Hepatocyte (in vitro differentiated cells): ENCODE measurements around the gene ACTR5. TPM values are rescaled to one million over a fixed set of nuclear protein-coding genes. Genes with fewer than 3 reads are reported as not detected.

Source experiments
- DNase-seq: peaks from one replicate; pipeline ENCODE4 v3.0.0-alpha.2; 2016; ENCODE audit warnings: low spot score
- H2AFZ ChIP-seq: fragments of 200-600 bp; sonication (generic); 2 replicates; pipeline ENCODE4 v1.6.0; 2016; ENCODE audit warnings: antibody characterized with exemption, mild to moderate bottlenecking
- H3K27ac ChIP-seq: fragments of 200-600 bp; sonication (generic); 2 replicates; pipeline ENCODE4 v1.5.1; 2016; ENCODE audit warnings: mild to moderate bottlenecking
- H3K27me3 ChIP-seq: fragments of 200-600 bp; sonication (generic); 2 replicates; pipeline ENCODE4 v1.6.1; 2016
- H3K36me3 ChIP-seq: fragments of 200-600 bp; sonication (generic); replicated peaks from 2 replicates; pipeline ENCODE4 v1.5.1; 2016; ENCODE audit warnings: low read depth; ENCODE audit not compliant: insufficient read depth
- H3K4me1 ChIP-seq: fragments of 200-600 bp; sonication (generic); 2 replicates; pipeline ENCODE4 v1.5.1; 2016; ENCODE audit warnings: mild to moderate bottlenecking, moderate library complexity; ENCODE audit not compliant: insufficient read depth
- H3K4me2 ChIP-seq: fragments of 200-600 bp; sonication (generic); 2 replicates; pipeline ENCODE4 v1.6.0; 2016
- H3K4me3 ChIP-seq: fragments of 200-600 bp; sonication (generic); 2 replicates; pipeline ENCODE4 v1.5.1; 2016; ENCODE audit warnings: mild to moderate bottlenecking
- H3K79me2 ChIP-seq: fragments of 200-600 bp; sonication (generic); 2 replicates; pipeline ENCODE4 v1.6.0; 2017; ENCODE audit warnings: mild to moderate bottlenecking
- H3K9me2 ChIP-seq: fragments of 200-600 bp; sonication (generic); replicated peaks from 2 replicates; pipeline ENCODE4 v1.6.0; 2017; ENCODE audit warnings: mild to moderate bottlenecking; ENCODE audit not compliant: insufficient read depth
- H3K9me3 ChIP-seq: fragments of 200-600 bp; sonication (generic); 2 replicates; pipeline ENCODE4 v1.5.1; 2016; ENCODE audit warnings: low read depth, mild to moderate bottlenecking
- H4K20me1 ChIP-seq: fragments of 200-600 bp; sonication (generic); 2 replicates; pipeline ENCODE4 v1.6.0; 2016; ENCODE audit warnings: mild to moderate bottlenecking; ENCODE audit not compliant: insufficient read depth, poor library complexity, severe bottlenecking
- EZH2 ChIP-seq: fragments of 200-600 bp; sonication (generic); IDR thresholded peaks from 2 replicates; pipeline ENCODE4 v1.6.1; 2016; ENCODE audit warnings: antibody characterized with exemption, mild to moderate bottlenecking, borderline replicate concordance
- EZH2phosphoT487 ChIP-seq: fragments of 200-600 bp; sonication (generic); IDR thresholded peaks from one replicate; pipeline ENCODE4 v1.6.1; 2018; ENCODE audit warnings: antibody characterized with exemption, mild to moderate bottlenecking, low read depth, moderate library complexity; ENCODE audit not compliant: unreplicated experiment, severe bottlenecking
- WGBS: methylation state at CpG from one replicate; pipeline ENCODE4 v1.1.6; 2016; ENCODE audit warnings: low lambda C conversion rate; ENCODE audit errors: missing lambda C conversion rate; 5-methylcytosine and 5-hydroxymethylcytosine counted together
- polyA plus RNA-seq: library from polyadenylated mRNA; unstranded; fragments of >200 nt; fragmentation: Nextera tagmentation; extraction: Ambion mirVana; gene quantifications from 2 replicates; pipeline ENCODE4 v1.2.1, GENCODE V29; 2016
- total RNA-seq: library from RNA; depleted of rRNA; stranded (reverse); fragments of >200 nt; gene quantifications from 2 replicates; pipeline ENCODE4 v1.2.3, GENCODE V29; 2014
- TF ChIP-seq, protein P1 (sequence below): fragments of 200-600 bp; sonication (generic); IDR thresholded peaks from 2 replicates; pipeline ENCODE4 v1.5.1; 2016; ENCODE audit warnings: antibody characterized with exemption, mild to moderate bottlenecking; ENCODE audit not compliant: poor library complexity

The ACTR5 gene
- total and polyA plus RNA-seq, 2 experiments from 2014 or later, result 8.5 to 10.1 TPM

DNA sequence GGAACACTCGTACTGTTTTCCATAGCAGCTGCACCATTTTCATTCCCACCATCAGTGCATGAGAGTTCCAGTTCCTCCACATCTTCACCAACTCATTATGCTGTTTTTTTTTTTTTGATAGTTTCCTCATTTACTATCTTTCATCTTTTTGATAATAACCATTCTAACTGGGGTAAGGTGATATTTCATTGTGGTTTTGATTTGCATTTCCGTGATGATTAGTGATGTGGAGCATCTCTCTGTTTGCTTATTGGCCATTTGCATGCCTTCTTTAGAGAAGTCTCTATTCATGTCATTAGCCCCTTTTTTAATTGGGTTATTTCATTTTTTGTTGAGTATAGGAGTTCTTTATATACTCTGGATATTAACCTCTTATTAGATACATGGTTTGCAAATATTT lies 25.9 kb downstream of the ACTR5 start:
- whole genome bisulfite sequencing, result 100% methylated on average over 2 of the region's 2 CpGs
- Histone ChIP-seq H4K20me1 (no peaks in the 10 kb centered on the region), H3K4me3 (no peak overlapping the region), H3K4me2 (no peak overlapping the region), H3K9me2 (no peaks in the 10 kb centered on the region), H3K79me2 (no peaks in the 10 kb centered on the region), H3K36me3 (no peaks in the 10 kb centered on the region), H3K27me3 (no peaks in the 10 kb centered on the region), H3K9me3 (no peaks in the 10 kb centered on the region), H3K4me1 (no peaks in the 10 kb centered on the region), H3K27ac (no peak overlapping the region), H2AFZ (no peak overlapping the region)
- TF ChIP-seq, protein P1, sequence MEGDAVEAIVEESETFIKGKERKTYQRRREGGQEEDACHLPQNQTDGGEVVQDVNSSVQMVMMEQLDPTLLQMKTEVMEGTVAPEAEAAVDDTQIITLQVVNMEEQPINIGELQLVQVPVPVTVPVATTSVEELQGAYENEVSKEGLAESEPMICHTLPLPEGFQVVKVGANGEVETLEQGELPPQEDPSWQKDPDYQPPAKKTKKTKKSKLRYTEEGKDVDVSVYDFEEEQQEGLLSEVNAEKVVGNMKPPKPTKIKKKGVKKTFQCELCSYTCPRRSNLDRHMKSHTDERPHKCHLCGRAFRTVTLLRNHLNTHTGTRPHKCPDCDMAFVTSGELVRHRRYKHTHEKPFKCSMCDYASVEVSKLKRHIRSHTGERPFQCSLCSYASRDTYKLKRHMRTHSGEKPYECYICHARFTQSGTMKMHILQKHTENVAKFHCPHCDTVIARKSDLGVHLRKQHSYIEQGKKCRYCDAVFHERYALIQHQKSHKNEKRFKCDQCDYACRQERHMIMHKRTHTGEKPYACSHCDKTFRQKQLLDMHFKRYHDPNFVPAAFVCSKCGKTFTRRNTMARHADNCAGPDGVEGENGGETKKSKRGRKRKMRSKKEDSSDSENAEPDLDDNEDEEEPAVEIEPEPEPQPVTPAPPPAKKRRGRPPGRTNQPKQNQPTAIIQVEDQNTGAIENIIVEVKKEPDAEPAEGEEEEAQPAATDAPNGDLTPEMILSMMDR, result no peak
- TF ChIP-seq EZH2phosphoT487 (no peak), EZH2 (no peak)
- DNase-seq, result no peak

DNA sequence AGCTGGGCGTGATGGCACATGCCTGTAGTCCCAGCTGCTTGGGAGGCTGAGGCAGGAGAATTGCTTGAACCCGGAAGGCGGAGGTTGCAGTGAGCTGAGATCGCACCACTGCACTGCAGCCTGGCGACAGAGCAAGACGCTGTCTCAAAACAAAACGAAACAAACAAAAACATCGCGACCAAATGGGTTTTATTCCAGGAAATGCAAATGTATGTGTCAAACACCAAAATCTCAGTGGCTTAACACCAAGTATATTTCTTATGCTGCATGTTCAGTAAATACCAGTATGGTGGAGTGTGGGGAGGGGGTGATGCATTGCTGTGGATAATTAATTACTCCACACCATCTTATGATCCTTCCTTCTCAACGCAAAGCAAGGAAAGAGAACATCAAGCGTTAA lies 28.1 kb downstream of the ACTR5 start:
- DNase-seq, result no peak
- Histone ChIP-seq H3K9me3 (no peaks in the 10 kb centered on the region), H3K79me2 (no peaks in the 10 kb centered on the region), H3K27me3 (no peaks in the 10 kb centered on the region), H3K27ac (no peak overlapping the region), H3K4me3 (no peak overlapping the region), H4K20me1 (no peaks in the 10 kb centered on the region), H3K4me1 (peaks cover 5% of the 10 kb centered on the region), H2AFZ (no peak overlapping the region), H3K36me3 (no peaks in the 10 kb centered on the region), H3K9me2 (no peaks in the 10 kb centered on the region), H3K4me2 (no peak overlapping the region)
- no peak for TF ChIP-seq EZH2phosphoT487
- TF ChIP-seq EZH2, result no peak
- TF ChIP-seq, protein P1, result no peak
- 97% methylated on average over 11 of the region's 11 CpGs for WGBS

DNA sequence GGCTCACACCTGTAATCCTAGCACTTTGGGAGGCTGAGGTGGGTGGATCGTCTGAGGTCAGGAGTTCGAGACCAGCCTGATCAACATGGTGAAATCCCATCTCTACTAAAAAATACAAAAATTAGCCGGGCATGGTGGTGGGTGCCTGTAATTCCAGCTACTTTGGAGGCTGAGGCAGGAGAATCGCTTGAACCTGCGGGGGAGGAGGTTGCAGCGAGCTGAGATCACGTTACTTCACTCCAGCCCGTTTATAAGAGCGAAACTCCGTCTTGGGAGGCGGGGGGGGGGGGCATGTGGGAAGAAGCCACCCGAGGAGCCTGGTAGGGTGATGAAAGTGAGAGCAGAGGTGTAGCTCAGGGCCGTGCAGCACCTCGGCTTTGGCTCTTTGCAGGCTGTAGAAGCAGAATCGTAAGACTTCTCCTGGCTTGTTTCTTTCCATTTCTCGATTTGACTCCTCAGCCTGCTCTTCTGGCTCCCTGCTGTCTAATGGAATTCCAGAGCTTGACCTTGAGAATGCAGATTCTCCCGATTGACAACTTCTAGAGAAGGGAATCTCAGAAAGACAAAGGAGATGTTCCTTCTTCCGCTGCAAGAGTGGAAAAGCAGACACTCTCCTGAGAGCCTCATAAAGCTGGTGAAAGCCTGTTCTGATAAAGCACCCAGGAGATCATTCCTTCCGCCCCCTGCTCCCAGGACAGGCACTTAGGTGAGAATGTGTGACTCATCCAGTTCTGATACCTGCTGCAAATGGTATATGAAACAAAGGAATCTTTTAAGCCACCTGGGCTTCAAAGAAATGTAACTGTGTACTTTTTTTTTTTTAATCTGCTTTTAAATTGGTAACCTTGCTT lies 31.2 kb downstream of the ACTR5 start:
- TF ChIP-seq EZH2 (no peak), EZH2phosphoT487 (no peak)
- TF ChIP-seq, protein P1, result no peak

More for the DNA sequence above, 31.2 kb downstream of the ACTR5 start:
- no peak overlapping the region for H3K4me3 ChIP-seq
- no peaks in the 10 kb centered on the region for H3K36me3 ChIP-seq
- no peaks in the 10 kb centered on the region for H3K27me3 ChIP-seq
- H3K4me2 ChIP-seq, result peak overlapping the region; percentile 62
- no peak overlapping the region for H2AFZ ChIP-seq
- no peaks in the 10 kb centered on the region for H3K9me2 ChIP-seq
- H4K20me1 ChIP-seq, result no peaks in the 10 kb centered on the region
- H3K4me1 ChIP-seq, result peaks cover 5% of the 10 kb centered on the region
- H3K79me2 ChIP-seq, result no peaks in the 10 kb centered on the region
- WGBS, result 39% methylated on average over 12 of the region's 19 CpGs
- H3K27ac ChIP-seq, result peak overlapping the region; percentile 55
- peak; percentile 60 for DNase-seq
- H3K9me3 ChIP-seq, result no peaks in the 10 kb centered on the region
